HG03097 (cell line): Measurements from ENCODE around the gene FAM9B.
"Not testable (repeated sequence)": the region's sequence is repeated elsewhere in the genome, so short reads cannot be mapped to it uniquely, and the experiment has no call there.

Source experiments
- ATAC-seq: cut with Tn5 transposase; IDR thresholded peaks from one replicate; pipeline ENCODE4 v1.9.1; 2021; ENCODE audit not compliant: unreplicated experiment, low FRiP score

Gene FAM9B

GRCh38 chrX:9033989-9034388 lies at the start of gene FAM9B:
TSS of gene FAM9B (minus strand) at chrX:9034127. CDS start at chrX:9032986, 1,141 bp downstream.
- ATAC-seq: no peak

- no peak for ATAC-seq
These were observed 47.3 kb upstream of the FAM9B start for GRCh38 chrX:9081271-9081670.

GRCh38 chrX:9074326-9074725 lies 40.4 kb upstream of the FAM9B start:
- ATAC-seq: no peak

GRCh38 chrX:9072281-9072680 lies 38.4 kb upstream of the FAM9B start:
- no peak for ATAC-seq

- no peak for ATAC-seq
These were observed 37.2 kb upstream of the FAM9B start for GRCh38 chrX:9071031-9071650.

- no peak for ATAC-seq
These were observed 35.6 kb upstream of the FAM9B start for GRCh38 chrX:9069573-9069972.

GRCh38 chrX:9064694-9065093 lies 30.8 kb upstream of the FAM9B start:
- ATAC-seq: no peak

GRCh38 chrX:9062641-9063040 lies 28.7 kb upstream of the FAM9B start:
- no peak for ATAC-seq

- ATAC-seq: no peak
These were observed 21.4 kb upstream of the FAM9B start for GRCh38 chrX:9055354-9055753.

- no peak for ATAC-seq
These were observed 18.2 kb upstream of the FAM9B start for GRCh38 chrX:9052081-9052480.

GRCh38 chrX:9050331-9050730 lies 16.4 kb upstream of the FAM9B start:
- ATAC-seq: no peak

GRCh38 chrX:9048801-9049200 lies 14.9 kb upstream of the FAM9B start:
- no peak for ATAC-seq

GRCh38 chrX:9038244-9038643 lies 4.3 kb upstream of the FAM9B start:
- ATAC-seq: no peak

- no peak for ATAC-seq
These were observed 3.4 kb upstream of the FAM9B start for GRCh38 chrX:9037296-9037695.

GRCh38 chrX:9033586-9033985 lies 341 bp downstream of the FAM9B start:
- ATAC-seq: no peak

- ATAC-seq: no peak
These were observed 748 bp downstream of the FAM9B start for GRCh38 chrX:9033179-9033578.

- no peak for ATAC-seq
These were observed 10.6 kb downstream of the FAM9B start for GRCh38 chrX:9023293-9023692.

GRCh38 chrX:9019151-9019550 lies 14.8 kb downstream of the FAM9B start:
- no peak for ATAC-seq

GRCh38 chrX:9018332-9018731 lies 15.6 kb downstream of the FAM9B start:
- not testable (repeated sequence) for ATAC-seq

- ATAC-seq: no peak
These were observed 30.9 kb downstream of the FAM9B start for GRCh38 chrX:9003041-9003440.

GRCh38 chrX:8988446-8988845 lies 45.5 kb downstream of the FAM9B start:
- no peak for ATAC-seq

GRCh38 chrX:8987672-8988250 lies 46.2 kb downstream of the FAM9B start:
- no peak for ATAC-seq

- no peak for ATAC-seq
These were observed 49.7 kb downstream of the FAM9B start for GRCh38 chrX:8984231-8984630.
